Mesenchymal stem cell (in vitro differentiated cells and primary cell): ENCODE measurements around the gene CROCC2.

Source experiments
- DNase-seq: peaks from one replicate; pipeline ENCODE4 v3.0.0-alpha.2; 2013
- H2AFZ ChIP-seq: one replicate; pipeline ENCODE4 v1.6.1; 2013; ENCODE audit warnings: low read depth, mild to moderate bottlenecking, control low read depth, inconsistent platforms, low read length, moderate library complexity
- H2AK5ac ChIP-seq: 2 replicates; pipeline ENCODE4 v1.6.1; 2013; ENCODE audit warnings: low read length, moderate library complexity, mild to moderate bottlenecking, inconsistent platforms; ENCODE audit not compliant: severe bottlenecking
- H2BK120ac ChIP-seq: one replicate; pipeline ENCODE4 v1.6.1; 2013; ENCODE audit warnings: low read depth, mild to moderate bottlenecking, inconsistent platforms, low read length, moderate library complexity
- H2BK12ac ChIP-seq, 2 experiments: one replicate each; pipeline ENCODE4 v1.6.1; 2013; ENCODE audit warnings: inconsistent platforms in 2 of 2, low read length in 2 of 2, mild to moderate bottlenecking in 2 of 2, moderate library complexity in 2 of 2, control low read depth in 1 of 2
- H2BK15ac ChIP-seq: one replicate; pipeline ENCODE4 v1.6.1; 2013; ENCODE audit warnings: mild to moderate bottlenecking, low read depth, inconsistent platforms; ENCODE audit not compliant: poor library complexity, severe bottlenecking
- H2BK5ac ChIP-seq: 2 replicates; pipeline ENCODE4 v1.6.1; 2013; ENCODE audit warnings: low read depth, mild to moderate bottlenecking, low read length, control low read depth, inconsistent platforms; ENCODE audit not compliant: poor library complexity, severe bottlenecking
- H3K14ac ChIP-seq, 2 experiments: one replicate each; pipeline ENCODE4 v1.6.1; 2013; ENCODE audit warnings: inconsistent platforms in 2 of 2, low read length in 2 of 2, control low read depth in 1 of 2, mild to moderate bottlenecking in 1 of 2, moderate library complexity in 1 of 2
- H3K18ac ChIP-seq, 2 experiments: one replicate each; pipeline ENCODE4 v1.6.1; 2013; ENCODE audit warnings: inconsistent platforms in 2 of 2, low read length in 2 of 2, control low read depth in 1 of 2, low read depth in 1 of 2, mild to moderate bottlenecking in 1 of 2
- H3K23ac ChIP-seq, 2 experiments: one replicate each; pipeline ENCODE4 v1.6.1; 2013; ENCODE audit warnings: inconsistent platforms in 2 of 2, low read length in 2 of 2, mild to moderate bottlenecking in 2 of 2, moderate library complexity in 2 of 2, control low read depth in 1 of 2
- H3K27ac ChIP-seq: 2 replicates; pipeline ENCODE4 v1.5.1; 2013; ENCODE audit warnings: mild to moderate bottlenecking, moderate library complexity, low read length, control low read depth, inconsistent platforms; ENCODE audit not compliant: poor library complexity, severe bottlenecking
- H3K27me3 ChIP-seq, 2 experiments: 2 replicates each; pipeline versions ENCODE4 v1.6.1 to v1.7.0; 2013; ENCODE audit warnings: low read length in 2 of 2, mild to moderate bottlenecking in 2 of 2, moderate library complexity in 2 of 2, control low read depth in 1 of 2, inconsistent platforms in 1 of 2; ENCODE audit not compliant: control insufficient read depth in 1 of 2, insufficient read depth in 1 of 2
- H3K36me3 ChIP-seq, 2 experiments: 2 replicates each; pipeline versions ENCODE4 v1.6.1 to v1.7.0; 2013; ENCODE audit warnings: low read length in 2 of 2, control low read depth in 1 of 2, inconsistent platforms in 1 of 2, low read depth in 1 of 2, mild to moderate bottlenecking in 1 of 2; ENCODE audit not compliant: insufficient read depth in 2 of 2, control insufficient read depth in 1 of 2
- H3K4ac ChIP-seq, 2 experiments: one replicate each; pipeline ENCODE4 v1.6.1; 2013; ENCODE audit warnings: inconsistent platforms in 2 of 2, low read length in 2 of 2, mild to moderate bottlenecking in 2 of 2, moderate library complexity in 2 of 2, control low read depth in 1 of 2, low read depth in 1 of 2
- H3K4me1 ChIP-seq: 2 replicates; pipeline ENCODE4 v1.6.1; 2013; ENCODE audit warnings: low read depth, low read length, control low read depth; ENCODE audit not compliant: control insufficient read depth, insufficient read depth
- H3K4me2 ChIP-seq: 2 replicates; pipeline ENCODE4 v1.6.1; 2013; ENCODE audit warnings: low read length, mild to moderate bottlenecking, inconsistent platforms; ENCODE audit not compliant: poor library complexity, severe bottlenecking
- H3K4me3 ChIP-seq, 2 experiments: 2 replicates each; pipeline versions ENCODE4 v1.5.1 to v1.7.0; 2013; ENCODE audit warnings: low read length in 2 of 2, mild to moderate bottlenecking in 2 of 2, control low read depth in 1 of 2, low read depth in 1 of 2; ENCODE audit not compliant: insufficient read depth in 1 of 2
- H3K79me1 ChIP-seq: replicated peaks from 2 replicates; pipeline ENCODE4 v1.6.1; 2013; ENCODE audit warnings: mild to moderate bottlenecking, control low read depth, low read length, inconsistent platforms; ENCODE audit not compliant: poor library complexity, severe bottlenecking
- H3K9ac ChIP-seq: 2 replicates; pipeline ENCODE4 v1.7.0; 2013; ENCODE audit warnings: mild to moderate bottlenecking, low read length, moderate library complexity
- H3K9me3 ChIP-seq: 2 replicates; pipeline ENCODE4 v1.7.0; 2013; ENCODE audit warnings: mild to moderate bottlenecking, low read length; ENCODE audit not compliant: control insufficient read depth
- H4K8ac ChIP-seq: one replicate; pipeline ENCODE4 v1.6.1; 2013; ENCODE audit warnings: inconsistent platforms, mild to moderate bottlenecking, low read length, moderate library complexity
- H4K91ac ChIP-seq: one replicate; pipeline ENCODE4 v1.6.1; 2013; ENCODE audit warnings: mild to moderate bottlenecking, low read length, inconsistent platforms
- WGBS: methylation state at CpG from one replicate; pipeline ENCODE4 v1.1.7; 2013; ENCODE audit warnings: mixed read lengths; 5-methylcytosine and 5-hydroxymethylcytosine counted together

Gene CROCC2

GRCh38 chr2:241009601-241010530 lies 103.7 kb downstream of the CROCC2 start:
- Histone ChIP-seq H3K27me3 (no peaks in the 10 kb centered on the region), H3K23ac (no peak overlapping the region), H3K4me2 (peak overlapping the region; percentile 82), H4K8ac (peak overlapping the region; percentile 92), H3K14ac (peak overlapping the region in 1 of 2 experiments; percentile 3), H2BK12ac (peak overlapping the region; percentile 49 to 60), H3K36me3 (peaks cover 0 to 80% of the 10 kb centered on the region in 2 experiments), H4K91ac (peak overlapping the region; percentile 85), H2AK5ac (no peak overlapping the region), H3K4me3 (peak overlapping the region in 1 of 2 experiments; percentile 57), H3K9ac (peak overlapping the region; percentile 67), H3K4me1 (peaks cover 26% of the 10 kb centered on the region), H3K9me3 (peaks cover 16% of the 10 kb centered on the region), H2BK15ac (peak overlapping the region; percentile 37), H2BK120ac (peak overlapping the region; percentile 40), H2BK5ac (no peak overlapping the region), H3K27ac (peak overlapping the region; percentile 80), H3K4ac (peak overlapping the region; percentile 27 to 74), H3K79me1 (no peaks in the 10 kb centered on the region), H2AFZ (peak overlapping the region; percentile 55), H3K18ac (peak overlapping the region; percentile 78 to 87)
- peak; percentile 53 for DNase-seq
- WGBS = 7% methylated on average over 28 of the region's 28 CpGs

GRCh38 chr2:241010531-241011295 lies 104.6 kb downstream of the CROCC2 start:
- Histone ChIP-seq H3K27me3 (no peaks in the 10 kb centered on the region), H2AFZ (no peak overlapping the region), H2BK15ac (no peak overlapping the region), H3K4me1 (peaks cover 26% of the 10 kb centered on the region), H2BK12ac (peak overlapping the region in 1 of 2 experiments; percentile 79), H3K23ac (no peak overlapping the region), H4K91ac (peak overlapping the region; percentile 85), H3K14ac (no peak overlapping the region), H3K79me1 (no peaks in the 10 kb centered on the region), H3K4me3 (peak overlapping the region in 1 of 2 experiments; percentile 57), H3K4me2 (peak overlapping the region; percentile 82), H3K4ac (peak overlapping the region; percentile 24 to 41), H3K36me3 (peaks cover 0 to 81% of the 10 kb centered on the region in 2 experiments), H3K18ac (peak overlapping the region; percentile 41 to 78), H3K9ac (peak overlapping the region; percentile 67), H2AK5ac (peak overlapping the region; percentile 43), H3K9me3 (peaks cover 9% of the 10 kb centered on the region), H2BK5ac (no peak overlapping the region), H4K8ac (peak overlapping the region; percentile 92), H2BK120ac (no peak overlapping the region), H3K27ac (peak overlapping the region; percentile 80)
- no peak for DNase-seq
- WGBS = 81% methylated on average over 11 of the region's 12 CpGs

GRCh38 chr2:241011296-241011600 lies 105.1 kb downstream of the CROCC2 start:
- Histone ChIP-seq H2AK5ac (no peak overlapping the region), H3K36me3 (peaks cover 0 to 78% of the 10 kb centered on the region in 2 experiments), H3K18ac (no peak overlapping the region), H3K4me2 (no peak overlapping the region), H2BK120ac (no peak overlapping the region), H4K91ac (peak overlapping the region; percentile 52), H3K79me1 (no peaks in the 10 kb centered on the region), H4K8ac (no peak overlapping the region), H2BK12ac (no peak overlapping the region), H3K9ac (no peak overlapping the region), H3K4me1 (peaks cover 26% of the 10 kb centered on the region), H3K27ac (no peak overlapping the region), H3K23ac (no peak overlapping the region), H3K4ac (no peak overlapping the region), H2AFZ (no peak overlapping the region), H2BK5ac (no peak overlapping the region), H3K14ac (no peak overlapping the region), H2BK15ac (no peak overlapping the region), H3K27me3 (no peaks in the 10 kb centered on the region), H3K9me3 (peaks cover 3% of the 10 kb centered on the region), H3K4me3 (no peak overlapping the region)
- DNase-seq = no peak
- whole genome bisulfite sequencing = 92% methylated on average over 7 of the region's 9 CpGs
